GM23248 (cell line): ENCODE measurements around the gene SYT1.

ENCODE experiments used
- EZH2 ChIP-seq: fragments of 200-600 bp; sonication (generic); IDR thresholded peaks from 2 replicates; pipeline ENCODE4 v1.6.1; 2018; ENCODE audit warnings: antibody characterized with exemption, mild to moderate bottlenecking; ENCODE audit not compliant: insufficient read depth, poor library complexity, severe bottlenecking
- EZH2phosphoT487 ChIP-seq: fragments of 200-600 bp; sonication (generic); IDR thresholded peaks from 2 replicates; pipeline ENCODE4 v1.6.1; 2018; ENCODE audit warnings: antibody characterized with exemption, moderate library complexity, mild to moderate bottlenecking, low read depth; ENCODE audit not compliant: insufficient read depth

DNA sequence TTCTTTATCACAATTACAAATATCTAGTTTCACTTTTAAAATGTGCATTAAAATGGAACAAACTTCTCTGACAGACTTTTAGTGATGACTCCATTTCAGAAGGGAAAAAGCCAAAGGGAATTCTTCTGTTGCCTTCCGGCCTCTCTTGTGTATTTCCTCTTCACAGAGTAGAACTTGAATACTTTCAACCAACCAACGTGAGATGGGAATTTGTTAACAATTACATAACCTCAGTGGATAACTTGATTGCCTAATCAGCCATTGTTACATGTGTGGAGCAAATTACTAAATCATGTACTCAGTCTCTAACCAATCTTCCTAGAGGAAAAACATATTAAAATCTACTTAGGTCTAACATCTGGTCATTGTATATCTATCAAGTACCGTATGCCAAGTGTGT is 291.1 kb downstream of the SYT1 start:
- TF ChIP-seq EZH2: no peak
- no peak for TF ChIP-seq EZH2phosphoT487
